Fibroblast of skin of scalp (primary cell): ENCODE data around the gene RPS14.

Source experiments
- DNase-seq: peaks from one replicate; pipeline ENCODE4 v3.0.0-alpha.2; 2013

The RPS14 gene

DNA sequence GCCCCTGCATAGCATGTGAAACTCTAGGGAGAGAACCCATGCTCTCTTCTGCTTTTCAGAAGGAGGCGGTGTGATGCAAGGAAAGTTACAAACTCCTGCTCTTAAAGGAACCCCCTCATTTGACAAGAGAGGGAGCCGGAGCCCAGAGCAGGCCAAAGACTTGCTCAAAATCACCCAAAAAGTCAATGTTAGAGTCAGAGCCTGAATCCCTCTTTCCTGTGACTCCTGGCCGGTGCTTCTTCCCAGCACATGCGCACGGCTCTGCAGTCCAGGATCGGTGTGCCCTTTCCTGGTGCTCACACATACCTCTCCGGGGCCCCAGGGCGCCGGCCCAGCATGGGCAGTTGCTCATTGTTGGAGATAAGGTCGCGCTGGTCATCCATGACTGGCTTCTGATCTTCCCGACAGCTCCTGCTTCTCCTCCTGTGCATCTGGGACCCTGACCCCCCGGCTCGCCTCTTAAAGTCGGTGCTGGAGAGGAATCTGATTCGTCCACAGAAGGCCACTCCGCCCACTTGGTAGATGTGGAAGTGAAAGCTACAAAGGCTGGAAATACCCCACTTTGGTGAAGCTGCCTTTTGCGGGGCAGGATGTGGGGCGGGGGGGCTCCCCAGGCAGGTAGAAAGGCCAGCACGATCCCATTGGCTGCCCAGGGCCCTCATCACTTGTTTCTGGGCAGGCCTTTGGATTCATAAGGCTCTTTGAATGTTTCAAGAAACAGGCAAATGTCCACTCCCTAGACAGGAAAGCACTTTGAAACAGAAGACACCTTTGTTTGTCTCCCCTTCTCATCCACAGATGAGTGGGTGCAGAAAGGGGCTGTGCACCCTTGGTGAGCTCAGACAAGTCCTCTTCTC is 37.0 kb downstream of the RPS14 start, which contains the start of gene CD74:
Gene CD74, minus strand, starts transcription at position 592 of the 857 bp plus-strand sequence. Its CDS starts 161 bp downstream, at position 431.
- DNase-seq = no peak

DNA sequence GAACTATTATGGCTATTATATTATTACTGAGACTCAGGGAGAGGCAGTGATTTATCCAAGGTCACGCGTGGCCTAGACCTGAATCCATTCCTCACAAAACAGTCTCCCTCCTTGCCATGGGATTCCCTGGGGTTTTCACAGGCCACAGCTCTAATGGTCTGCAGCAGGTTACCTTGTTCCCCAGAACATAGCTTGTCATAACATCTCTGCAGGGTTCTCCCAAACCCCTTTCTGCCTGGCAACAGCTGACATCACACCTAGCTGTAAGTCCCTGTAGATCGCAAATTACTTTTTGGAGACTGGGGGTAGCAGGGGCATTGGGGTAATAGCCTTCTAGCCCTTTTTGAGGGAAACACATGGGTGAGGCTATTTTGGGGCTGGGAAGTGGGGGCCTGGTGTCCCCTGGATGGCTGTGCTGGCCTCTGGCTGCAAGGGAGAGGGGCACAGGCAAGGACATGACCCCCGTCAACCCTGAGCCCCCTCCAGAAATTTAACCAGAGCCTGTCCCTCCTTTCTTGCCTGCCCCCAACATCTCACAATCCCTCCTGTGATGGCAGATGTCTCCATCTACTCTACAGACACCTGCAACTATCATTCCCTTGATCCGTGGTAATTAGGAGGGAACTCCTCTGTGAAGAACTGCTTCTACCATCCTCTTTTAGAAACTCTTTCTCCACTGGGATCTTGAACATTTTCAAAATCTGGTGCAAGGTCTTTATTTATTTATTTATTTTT is 38.1 kb downstream of the RPS14 start:
- no peak for DNase-seq

DNA sequence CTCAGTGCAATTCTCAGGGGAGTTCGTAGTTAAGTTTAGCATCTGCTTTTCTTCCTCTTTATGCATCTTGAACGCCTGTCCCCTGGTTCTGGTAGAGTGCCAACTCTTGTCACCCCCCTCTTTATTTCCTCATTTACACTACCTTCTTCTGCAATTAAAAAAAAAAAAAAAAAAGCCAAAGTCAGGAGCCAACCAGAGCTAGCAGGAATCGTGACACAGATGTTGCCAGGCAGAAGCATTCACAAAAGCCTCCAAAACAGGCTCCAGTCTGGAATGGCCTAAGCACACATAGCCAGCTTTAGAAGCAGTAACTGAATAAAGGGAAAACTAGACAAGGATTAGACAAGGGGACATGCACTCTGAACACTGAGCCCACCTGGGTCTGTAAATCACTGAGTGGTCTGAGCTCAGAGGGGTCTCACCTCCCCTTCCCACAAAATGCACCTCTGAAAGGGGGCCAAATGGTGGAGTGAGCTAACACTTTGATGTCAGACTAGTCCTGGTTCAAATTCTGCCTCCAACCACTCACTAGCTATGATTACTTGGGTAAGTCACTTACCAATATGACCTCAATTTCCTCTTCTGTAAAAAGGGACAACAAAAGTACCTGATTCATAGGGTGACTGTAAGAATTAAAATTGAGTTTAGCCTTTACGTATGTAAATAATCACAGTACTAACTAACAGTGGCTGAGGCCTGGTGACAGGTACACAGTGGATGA is 38.9 kb downstream of the RPS14 start:
- DNase-seq = peak; percentile 68

DNA sequence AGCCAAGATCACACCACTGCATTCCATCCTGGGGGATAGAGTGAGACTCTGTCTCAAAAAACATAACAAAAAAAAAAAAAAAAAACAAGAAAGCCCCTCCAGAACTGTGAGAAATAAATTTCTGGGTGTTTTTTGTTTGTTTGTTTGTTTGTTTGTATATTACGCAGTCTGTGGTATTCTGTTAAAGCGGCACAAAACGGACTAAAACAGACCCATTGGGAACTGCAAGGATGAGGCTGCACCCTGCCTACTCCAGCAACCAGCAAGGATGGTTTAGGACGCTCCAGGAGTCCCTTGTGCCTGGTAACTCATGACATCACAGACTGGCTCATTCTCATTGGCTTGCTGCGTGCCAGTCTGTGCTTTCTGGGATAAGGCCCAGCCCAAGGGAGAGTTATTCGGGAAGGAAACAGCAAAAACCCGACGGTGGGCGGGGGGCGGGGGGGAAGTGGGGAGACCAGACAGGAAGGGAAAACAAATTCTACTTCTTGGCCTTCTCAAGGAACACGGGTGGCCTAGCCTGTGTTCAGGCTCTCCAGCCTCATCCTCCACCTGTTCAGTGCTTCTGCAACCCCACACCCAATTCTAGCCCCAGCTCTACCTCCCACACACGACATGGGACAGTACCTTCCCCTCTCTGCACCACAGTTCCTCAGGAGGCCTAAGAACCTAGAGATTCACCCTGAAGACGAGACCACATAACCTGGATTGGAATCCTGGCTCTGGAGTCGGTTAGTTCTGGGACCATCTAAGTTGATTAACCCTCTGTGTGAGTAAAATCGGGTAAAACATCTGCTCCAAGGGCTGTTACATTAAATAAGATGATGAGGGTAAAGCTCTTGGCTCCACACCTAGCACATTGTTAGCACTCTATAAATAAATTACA is 39.7 kb downstream of the RPS14 start:
- DNase-seq = peak; percentile 86

DNA sequence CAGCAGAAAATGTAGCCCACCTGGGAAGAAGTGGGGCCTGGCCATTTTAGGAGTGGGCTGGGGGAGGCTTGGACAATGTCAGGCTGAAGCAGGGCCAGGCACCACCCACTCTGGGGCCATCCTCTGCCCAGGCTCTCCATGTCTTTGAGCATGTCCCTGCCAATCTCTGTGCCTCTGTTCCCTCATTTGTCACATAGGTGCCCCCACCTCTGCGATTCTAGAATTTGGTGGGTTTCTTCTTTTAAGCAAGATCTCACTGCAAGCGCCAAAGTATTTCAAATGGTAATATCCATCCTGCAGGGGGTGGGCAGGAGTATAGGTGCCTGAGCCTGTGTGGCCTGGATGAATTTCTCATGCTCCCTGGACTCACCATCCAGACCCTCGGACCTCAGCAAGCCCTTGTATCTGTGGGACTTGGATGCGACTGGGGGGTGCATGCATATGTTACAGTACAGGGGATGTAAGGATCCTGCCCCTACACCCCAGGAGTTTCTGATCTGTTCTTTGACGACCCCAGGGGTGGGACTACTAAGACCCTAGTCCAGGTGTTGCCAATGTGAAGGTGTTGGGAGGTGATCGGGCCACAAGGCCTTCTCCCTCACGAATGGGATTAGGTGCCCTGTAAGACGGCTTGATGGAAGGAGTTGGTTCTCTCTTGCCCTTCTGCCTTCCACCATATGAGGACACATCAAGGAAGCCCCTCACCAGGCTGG is 41.2 kb downstream of the RPS14 start:
- DNase-seq = no peak

DNA sequence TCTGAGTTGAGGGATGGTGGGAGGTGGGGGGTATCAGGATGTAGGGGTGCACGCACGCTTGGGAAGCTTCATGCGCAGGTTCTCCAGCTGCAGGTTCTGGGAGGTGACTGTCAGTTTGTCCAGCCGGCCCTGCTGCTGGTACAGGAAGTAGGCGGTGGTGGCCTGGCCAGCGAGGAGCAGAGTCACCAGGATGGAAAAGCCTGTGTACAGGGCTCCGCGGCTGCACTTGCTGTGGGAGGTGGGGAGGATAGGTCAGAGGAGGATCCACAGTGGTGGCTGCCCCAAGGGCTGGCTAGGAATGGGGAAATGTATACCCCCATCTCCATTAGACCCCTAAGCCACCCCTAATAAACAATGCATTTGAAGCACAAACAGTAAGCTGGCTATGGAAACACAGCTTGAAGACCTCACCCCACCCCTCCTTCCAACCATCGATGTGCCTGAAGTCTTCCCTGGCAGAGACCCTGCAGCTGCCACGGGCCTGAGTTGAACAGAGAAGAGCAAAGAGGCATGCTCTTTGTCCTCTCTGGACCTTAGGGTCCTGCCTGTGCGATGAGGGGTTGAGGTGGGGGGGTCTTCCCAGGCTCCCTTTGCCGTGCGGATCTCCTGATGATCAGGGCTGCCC is 42.3 kb downstream of the RPS14 start:
- DNase-seq = no peak

DNA sequence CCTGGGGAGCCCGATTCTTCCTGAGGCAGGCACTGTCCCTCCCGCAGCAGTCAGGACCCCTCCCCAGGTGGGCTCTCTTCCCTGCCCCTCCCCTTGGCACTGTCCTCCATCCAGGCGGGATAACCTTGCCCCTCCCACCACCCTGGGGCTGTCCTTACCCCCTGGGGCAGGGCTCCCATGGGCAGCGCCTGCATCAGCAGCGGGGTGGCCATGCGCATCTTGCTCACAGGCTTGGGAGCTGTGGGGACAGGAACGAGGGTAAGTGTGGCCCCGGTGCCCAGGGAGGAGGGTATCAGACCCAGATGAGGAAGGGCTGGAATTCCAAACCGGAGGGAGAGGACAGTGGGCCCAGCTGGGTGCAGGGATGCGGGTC is 42.8 kb downstream of the RPS14 start:
- DNase-seq = no peak

DNA sequence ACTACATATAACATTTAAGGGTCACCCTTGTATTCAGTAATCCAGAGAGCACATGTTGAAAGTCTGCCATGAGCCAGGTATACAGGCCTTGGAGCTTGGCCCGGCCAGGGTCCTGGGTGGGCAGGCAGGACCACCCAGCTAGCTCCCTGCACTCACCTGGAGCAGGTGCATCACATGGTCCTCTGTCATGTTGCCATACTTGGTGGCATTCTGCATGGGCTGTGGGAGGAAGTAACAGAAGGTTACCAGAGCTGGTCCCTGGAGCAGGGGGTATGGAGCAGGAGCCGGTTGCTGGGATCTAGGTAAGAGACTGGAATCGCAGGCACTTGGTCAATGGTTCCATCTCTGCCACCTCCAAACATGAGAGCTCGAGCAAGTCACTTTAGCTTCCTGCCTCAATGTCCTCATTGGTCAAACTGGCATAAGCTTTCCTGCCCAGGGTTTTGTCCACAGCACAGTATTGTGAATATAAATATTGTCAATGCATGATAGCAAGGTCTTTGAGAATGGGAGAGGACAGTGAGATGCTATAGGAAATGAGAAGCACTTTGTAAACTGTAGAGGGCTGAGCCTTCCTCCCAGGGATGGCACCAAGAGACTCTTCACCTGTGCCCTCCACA is 43.3 kb downstream of the RPS14 start:
- no peak for DNase-seq

DNA sequence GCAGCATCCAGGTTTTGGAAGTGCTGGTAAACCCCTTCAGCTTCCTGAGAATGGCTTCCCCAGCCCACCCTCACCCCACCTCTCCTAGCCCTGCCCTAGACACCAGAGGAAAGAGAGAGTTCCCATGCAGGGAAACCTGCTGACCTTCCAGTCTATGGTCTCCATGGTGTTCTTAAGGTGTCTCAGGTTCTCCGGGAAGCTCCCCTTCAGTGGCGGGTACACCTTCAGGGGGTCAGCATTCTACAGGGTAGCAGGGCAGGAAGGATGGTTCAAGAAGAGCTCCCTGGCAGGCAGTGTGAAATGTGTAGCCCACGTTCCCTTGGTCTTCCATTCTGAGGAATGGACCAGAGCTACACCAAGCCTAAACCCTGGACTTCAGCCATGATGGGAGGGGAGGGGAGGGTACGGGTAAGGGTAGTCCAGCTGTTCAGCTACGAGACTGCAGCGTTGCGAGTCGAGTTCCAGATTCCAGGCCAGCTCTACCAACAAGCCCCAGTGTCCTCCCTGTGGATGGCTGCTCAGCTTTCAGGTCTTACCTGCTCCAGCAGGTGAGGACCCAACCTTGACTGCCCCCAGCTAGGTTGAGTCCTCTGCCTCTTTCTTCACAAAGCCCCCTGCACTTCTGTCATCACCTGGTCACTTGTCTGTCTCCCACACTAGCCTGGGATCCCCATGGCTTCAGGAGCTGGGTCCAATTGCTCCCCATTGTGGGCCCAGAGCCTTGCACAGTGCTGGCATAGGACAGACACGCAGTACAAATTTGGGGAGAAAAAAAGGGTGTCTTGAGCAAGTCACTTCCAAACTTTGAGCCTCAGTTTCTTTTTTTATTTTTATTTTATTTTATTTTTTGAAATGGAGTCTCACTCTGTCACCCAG is 44.4 kb downstream of the RPS14 start:
- no peak for DNase-seq

DNA sequence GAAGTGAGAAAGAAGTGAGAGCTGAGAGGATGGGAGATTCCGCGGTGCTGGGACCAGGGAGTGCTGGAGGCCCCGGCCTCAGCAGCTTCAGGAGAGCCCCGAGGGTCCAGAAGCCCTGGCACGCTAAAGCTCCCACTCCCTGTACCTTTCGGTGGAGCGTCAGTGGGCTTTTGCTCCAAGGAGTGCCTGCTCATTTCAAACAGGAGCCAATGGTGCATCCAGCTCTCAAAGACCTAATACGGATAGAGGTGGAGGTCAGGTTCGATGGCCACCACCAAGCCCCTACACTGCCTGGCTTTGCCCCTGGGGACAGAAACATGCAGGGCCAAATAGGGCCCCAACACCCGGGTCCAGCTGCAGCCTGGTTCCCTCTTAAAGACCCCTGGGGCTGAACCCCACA is 45.0 kb downstream of the RPS14 start:
- DNase-seq = no peak

DNA sequence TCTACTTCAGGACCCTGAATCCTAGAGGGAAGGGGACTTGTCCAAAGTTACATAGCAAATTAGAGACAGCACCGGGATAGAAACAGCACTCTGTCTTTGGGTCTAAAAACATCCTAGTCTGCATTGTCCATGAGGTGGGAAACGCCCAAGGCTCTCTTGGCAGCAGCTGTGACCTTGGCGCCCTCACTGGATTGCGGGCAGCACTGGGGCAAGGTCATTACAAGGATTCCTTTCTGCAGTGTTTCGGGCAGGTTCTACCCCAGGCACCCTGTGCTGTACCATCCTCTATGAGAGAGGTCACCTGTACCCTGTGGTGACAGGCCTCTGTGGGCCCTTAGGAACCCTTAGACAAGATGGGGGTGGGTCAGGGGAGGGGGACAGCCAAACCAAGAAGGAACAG is 45.4 kb downstream of the RPS14 start:
- DNase-seq = no peak

DNA sequence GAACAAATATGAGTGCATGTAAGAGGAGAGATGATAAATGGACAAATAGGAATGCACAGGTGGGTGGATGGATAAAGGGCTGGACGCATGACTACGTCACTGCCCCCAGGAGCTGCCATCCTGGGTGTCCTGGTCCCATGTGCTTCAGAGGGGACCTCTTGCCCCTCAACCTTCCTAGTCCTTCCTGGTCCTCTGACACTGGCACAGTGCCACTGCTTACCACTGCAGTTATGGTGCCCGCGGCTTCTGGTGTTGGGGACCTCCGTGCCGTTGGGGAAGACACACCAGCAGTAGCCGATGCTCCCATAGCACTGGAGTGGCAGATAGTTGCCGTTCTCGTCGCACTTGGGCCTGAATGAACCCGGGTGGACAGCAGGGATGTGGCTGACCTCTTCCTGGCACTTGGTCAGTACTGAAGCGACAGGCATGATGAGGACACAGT is 46.6 kb downstream of the RPS14 start:
- DNase-seq = no peak

DNA sequence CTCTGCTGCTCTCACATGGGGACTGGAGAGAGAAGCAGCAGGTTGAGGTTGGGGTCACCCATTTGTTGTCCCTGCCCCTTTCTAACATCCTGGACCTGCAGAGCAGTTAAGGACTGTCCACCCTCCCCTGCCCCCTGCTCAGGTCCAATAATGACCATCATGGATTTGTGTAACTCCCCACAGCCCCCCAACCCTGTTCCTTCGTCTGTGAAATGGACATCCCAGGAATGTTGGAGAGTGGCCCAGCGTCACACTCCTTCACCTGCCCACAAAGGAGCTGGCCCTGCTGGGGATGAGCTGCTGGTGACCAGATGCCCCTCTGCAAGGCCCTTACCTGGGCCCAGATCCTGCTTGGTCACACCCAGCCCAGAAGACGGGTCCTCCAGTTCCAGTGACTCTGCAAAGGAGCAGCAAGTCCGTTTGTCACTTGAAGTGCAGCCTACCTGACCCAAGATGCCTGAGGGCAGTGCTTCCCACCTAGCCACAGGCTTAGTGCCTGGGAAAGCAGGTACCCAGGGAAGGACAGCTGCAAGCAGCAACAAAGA is 47.2 kb downstream of the RPS14 start:
- no peak for DNase-seq

DNA sequence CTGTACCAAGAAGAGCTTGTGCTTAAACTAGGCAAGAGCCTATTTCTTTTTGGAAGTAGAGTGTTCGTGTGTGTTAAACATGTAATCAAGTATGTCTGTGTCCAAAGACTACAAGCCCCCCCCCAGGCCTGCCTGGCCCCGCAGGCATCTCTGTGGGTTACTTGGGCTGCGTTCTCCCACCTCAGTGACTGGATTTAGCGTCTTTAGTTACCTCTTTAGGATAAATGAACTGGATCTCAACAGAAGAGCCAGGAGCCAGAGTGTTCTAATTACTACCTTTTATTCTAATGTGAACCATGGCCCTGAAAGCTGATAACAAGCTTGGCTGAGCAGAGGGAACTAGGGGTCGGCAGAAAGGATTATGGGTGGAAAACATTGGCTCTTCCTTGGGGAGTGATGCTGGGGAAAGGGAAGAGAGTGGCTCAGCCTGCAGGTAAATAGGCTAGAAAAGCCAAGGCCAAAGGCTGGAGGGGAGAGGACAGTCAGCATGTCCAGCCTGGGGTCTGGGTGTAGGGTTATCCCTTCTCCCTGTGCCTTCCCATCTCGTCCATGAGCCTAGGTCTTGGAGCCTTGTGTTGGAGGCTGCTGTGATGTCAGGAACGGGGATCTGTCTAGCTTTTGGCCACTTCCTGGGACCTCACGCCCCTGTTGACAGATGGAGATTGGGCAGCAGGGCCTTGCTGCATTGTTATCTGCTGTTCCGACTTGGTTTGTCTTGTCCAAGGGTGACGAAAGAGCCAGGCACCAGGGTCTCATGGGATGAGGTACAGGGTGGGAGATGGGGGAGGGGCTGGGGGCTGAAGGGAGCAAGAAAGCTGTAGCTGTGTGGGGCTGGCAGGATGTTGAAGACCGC is 47.9 kb downstream of the RPS14 start:
- no peak for DNase-seq

DNA sequence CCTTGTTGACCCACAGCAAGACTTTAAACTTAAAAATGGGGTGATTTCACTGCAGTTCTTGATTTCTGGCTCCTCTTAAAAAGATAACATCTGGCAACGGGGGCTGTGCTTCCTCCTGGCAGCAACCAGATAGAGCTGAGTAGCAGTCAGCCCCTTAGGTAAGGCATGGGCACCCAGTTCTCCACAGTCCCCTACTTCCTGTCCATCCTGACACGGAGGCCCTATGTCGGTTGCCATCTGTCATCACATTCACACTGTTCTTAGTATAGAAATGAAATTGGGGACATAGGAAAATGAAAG is 48.5 kb downstream of the RPS14 start:
- DNase-seq = no peak

DNA sequence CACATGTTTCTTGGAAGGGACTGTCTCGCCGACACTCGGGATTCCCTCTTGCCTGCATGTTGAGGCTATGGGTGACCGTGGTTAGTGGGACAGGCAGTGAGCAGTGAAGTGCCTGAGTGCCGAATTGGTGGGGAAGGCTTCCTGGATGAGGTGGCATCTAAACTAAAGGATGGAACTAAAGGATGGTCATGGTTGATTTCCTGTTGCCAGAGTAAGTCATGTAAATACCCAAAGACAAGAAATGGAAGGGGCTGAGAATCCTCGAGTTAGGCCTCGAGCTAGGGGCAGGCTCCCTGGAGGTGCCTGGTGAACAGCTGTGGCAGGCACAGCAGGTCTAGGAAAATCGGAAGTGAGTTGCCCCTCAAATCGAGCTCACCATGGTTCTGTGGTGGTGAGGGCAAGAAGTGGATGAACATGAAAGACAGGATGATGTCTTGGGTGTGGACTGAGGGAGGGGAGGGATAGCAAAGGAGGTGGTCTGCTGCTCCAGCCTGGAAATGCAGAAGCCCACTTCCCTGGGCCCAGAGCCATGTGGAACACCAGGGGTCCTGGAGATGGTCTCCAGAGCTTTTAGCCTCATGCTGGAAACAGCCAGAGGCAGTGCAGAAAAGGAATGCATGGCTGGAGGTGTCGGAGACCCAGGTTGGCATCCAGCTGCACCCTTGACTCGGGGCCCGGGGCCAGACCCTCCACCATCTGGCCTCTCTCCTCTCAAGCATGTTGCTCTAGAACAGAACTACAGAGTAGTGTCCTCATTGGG is 49.0 kb downstream of the RPS14 start:
- DNase-seq = no peak

DNA sequence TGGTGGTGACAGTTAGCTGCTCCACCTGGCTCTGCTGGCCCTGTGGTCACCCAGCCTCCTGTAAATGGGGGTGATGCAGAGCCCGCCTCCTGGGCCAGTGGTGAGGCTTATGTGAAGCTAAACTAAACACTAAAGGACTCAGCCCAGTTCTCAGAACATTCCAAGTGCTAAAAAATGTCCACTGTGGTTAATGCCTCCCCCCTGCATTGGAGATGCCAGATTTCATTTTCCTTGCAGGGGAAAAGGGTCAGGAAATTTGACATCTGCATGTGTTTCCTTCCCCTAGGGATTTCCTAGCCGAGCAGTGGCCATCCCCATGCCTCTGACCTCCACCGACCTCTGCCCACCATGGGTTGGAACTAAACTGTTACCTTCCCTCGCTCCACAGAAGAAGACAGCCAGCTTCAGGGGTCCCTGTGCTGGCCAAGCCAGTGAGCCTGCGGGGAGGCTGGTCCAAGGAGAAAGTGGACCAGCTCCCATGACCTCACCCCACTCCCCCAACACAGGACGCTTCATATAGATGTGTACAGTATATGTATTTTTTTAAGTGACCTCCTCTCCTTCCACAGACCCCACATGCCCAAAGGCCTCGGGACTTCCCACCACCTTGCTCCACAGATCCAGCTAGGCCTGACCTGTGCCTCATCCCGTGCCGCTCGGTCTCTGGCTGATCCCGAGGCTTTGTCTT is 49.9 kb downstream of the RPS14 start:
- DNase-seq = peak; percentile 33
